RWPE1 (cell line): ENCODE results near the gene PKP3.
"Not testable (repeated sequence)": the region's sequence is repeated elsewhere in the genome, so short reads cannot be mapped to it uniquely, and the experiment has no call there.

Experiments
- CTCF ChIA-PET: fragments of 350-600 bp; sonication (Branson Sonifier 250); formaldehyde crosslinking; extraction: SDS; loops from one replicate; lab custom pipeline; 2021; lab: Yijun Ruan, JAX
- POLR2A ChIA-PET: fragments of 400-600 bp; formaldehyde crosslinking; extraction: SDS; loops from one replicate; lab custom pipeline; 2020; ENCODE audit warnings: antibody characterized with exemption; ENCODE audit not compliant: low non-redundant PET; lab: Yijun Ruan, JAX
- DNase-seq: peaks from one replicate; pipeline ENCODE4 v3.0.0; 2012; ENCODE audit warnings: low spot score
- H3K27ac ChIP-seq: fragments of 450-650 bp; 2 replicates; pipeline ENCODE4 v1.5.1; 2017
- CTCF ChIP-seq: fragments of 450-650 bp; conservative IDR thresholded peaks from 2 replicates; pipeline ENCODE4 v1.5.1; 2017; ENCODE audit warnings: low read depth, mild to moderate bottlenecking

PKP3 gene

GRCh38 chr11:406796-407650 is 13.0 kb downstream of the PKP3 start:
- ChIA-PET POLR2A (no interaction called here), CTCF (interaction anchor here (0.6 to 1.8 kb wide), 6 partner anchors 10 to 48 kb away, joined by 3 to 9 read pairs (median 4); partner anchors contain the start of gene PTDSS2)
- no peak for TF ChIP-seq CTCF
- peak overlapping the region; percentile 79 for H3K27ac ChIP-seq
- DNase-seq: peak; percentile 84

GRCh38 chr11:407651-408123 is 13.7 kb downstream of the PKP3 start:
- ChIA-PET CTCF (interaction anchor here (0.6 to 1.8 kb wide), 3 partner anchors 41 to 43 kb away, joined by 3 to 9 read pairs (median 4); no protein-coding TSS in a partner anchor), POLR2A (interaction anchor here (0.9 kb wide), 1 partner anchor 39 kb away, joined by 3 read pairs; no protein-coding TSS in a partner anchor)
- no peak for TF ChIP-seq CTCF
- no peak for DNase-seq
- peak overlapping the region; percentile 79 for H3K27ac ChIP-seq

- DNase-seq: no peak
- no peak for TF ChIP-seq CTCF
- peak overlapping the region; percentile 79 for H3K27ac ChIP-seq
- ChIA-PET CTCF (interaction anchor here (0.6 to 1.8 kb wide), 2 partner anchors 40 to 42 kb away, joined by 4 to 9 read pairs; no protein-coding TSS in a partner anchor), POLR2A (interaction anchor here (0.9 kb wide), 1 partner anchor 38 kb away, joined by 3 read pairs; no protein-coding TSS in a partner anchor)
Measured at GRCh38 chr11:408154-409007, 14.4 kb downstream of the PKP3 start.

- no peak for TF ChIP-seq CTCF
- POLR2A ChIA-PET: no interaction called here
Measured at GRCh38 chr11:409008-409599, 15.1 kb downstream of the PKP3 start.

GRCh38 chr11:409600-410483 is 15.8 kb downstream of the PKP3 start:
- CTCF ChIA-PET: interaction anchor here (1.1 kb wide), 2 partner anchors 30 to 38 kb away, joined by 3 to 5 read pairs; no protein-coding TSS in a partner anchor
- no peak for DNase-seq
- H3K27ac ChIP-seq: peak overlapping the region; percentile 79
- POLR2A ChIA-PET: interaction anchor here (0.7 kb wide), 1 partner anchor 18 kb away, joined by 3 read pairs; no protein-coding TSS in a partner anchor
- no peak for TF ChIP-seq CTCF

More at GRCh38 chr11:409008-409599, 15.1 kb downstream of the PKP3 start:
- DNase-seq: no peak
- CTCF ChIA-PET: no interaction called here
- peak overlapping the region; percentile 79 for H3K27ac ChIP-seq

GRCh38 chr11:410711-411110 is 16.7 kb downstream of the PKP3 start:
- not testable (repeated sequence) for DNase-seq, H3K27ac ChIP-seq
- ChIA-PET POLR2A (interaction anchor here (0.6 to 0.7 kb wide), 3 partner anchors 18 to 39 kb away, joined by 3 to 5 read pairs (median 4); no protein-coding TSS in a partner anchor), CTCF (interaction anchor here (0.5 to 1.1 kb wide), 3 partner anchors 29 to 296 kb away, joined by 3 to 5 read pairs (median 3); no protein-coding TSS in a partner anchor)

- not testable (repeated sequence) for DNase-seq, H3K27ac ChIP-seq
- POLR2A ChIA-PET: interaction anchor here (0.6 kb wide), 2 partner anchors 37 to 38 kb away, joined by 4 to 5 read pairs; no protein-coding TSS in a partner anchor
- CTCF ChIA-PET: interaction anchor here (0.5 kb wide), 1 partner anchor 296 kb away, joined by 3 read pairs; no protein-coding TSS in a partner anchor
Measured at GRCh38 chr11:411520-411919, 17.5 kb downstream of the PKP3 start.
